ENCODE data around the gene UTRN. TPM values are rescaled to one million over a fixed set of nuclear protein-coding genes. Genes with fewer than 3 reads are reported as not detected.

The UTRN gene
- total and polyA plus RNA-seq, 8 donors: 144 to 253 (median 198) TPM

DNA sequence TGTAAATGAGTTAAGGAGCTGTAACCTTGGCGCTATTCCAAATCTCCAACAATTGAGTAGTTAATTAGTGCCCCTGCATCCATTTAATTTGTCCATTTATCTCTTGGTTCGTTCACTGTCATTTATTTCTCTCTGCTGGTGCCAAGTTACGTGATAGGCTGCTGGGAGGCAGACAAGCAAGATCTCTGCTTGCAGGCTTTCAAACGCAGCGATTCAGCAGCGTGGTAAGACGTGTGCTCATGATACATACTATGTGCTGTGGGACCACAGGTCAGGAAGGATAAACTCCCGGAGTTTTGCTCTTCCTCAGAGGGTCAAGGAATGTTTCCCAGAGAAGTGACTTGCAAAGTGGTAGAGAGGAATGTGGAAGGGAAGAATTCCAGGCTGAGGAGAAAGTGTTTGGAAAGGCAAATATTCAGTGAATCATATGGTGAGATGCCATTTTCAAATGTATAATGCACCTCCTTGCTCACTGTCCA is 46.4 kb downstream of the UTRN start:
- peak overlapping the region; percentile 2 to 30 for H3K4me3 ChIP-seq
- TF ChIP-seq, protein P1, sequence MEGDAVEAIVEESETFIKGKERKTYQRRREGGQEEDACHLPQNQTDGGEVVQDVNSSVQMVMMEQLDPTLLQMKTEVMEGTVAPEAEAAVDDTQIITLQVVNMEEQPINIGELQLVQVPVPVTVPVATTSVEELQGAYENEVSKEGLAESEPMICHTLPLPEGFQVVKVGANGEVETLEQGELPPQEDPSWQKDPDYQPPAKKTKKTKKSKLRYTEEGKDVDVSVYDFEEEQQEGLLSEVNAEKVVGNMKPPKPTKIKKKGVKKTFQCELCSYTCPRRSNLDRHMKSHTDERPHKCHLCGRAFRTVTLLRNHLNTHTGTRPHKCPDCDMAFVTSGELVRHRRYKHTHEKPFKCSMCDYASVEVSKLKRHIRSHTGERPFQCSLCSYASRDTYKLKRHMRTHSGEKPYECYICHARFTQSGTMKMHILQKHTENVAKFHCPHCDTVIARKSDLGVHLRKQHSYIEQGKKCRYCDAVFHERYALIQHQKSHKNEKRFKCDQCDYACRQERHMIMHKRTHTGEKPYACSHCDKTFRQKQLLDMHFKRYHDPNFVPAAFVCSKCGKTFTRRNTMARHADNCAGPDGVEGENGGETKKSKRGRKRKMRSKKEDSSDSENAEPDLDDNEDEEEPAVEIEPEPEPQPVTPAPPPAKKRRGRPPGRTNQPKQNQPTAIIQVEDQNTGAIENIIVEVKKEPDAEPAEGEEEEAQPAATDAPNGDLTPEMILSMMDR (IDR thresholded peaks at IDR 0.05): no peak
- intact Hi-C loops (cut with DNase I): no loop called here
- H3K36me3 ChIP-seq: no peaks in the 10 kb centered on the region
- peak overlapping the region; percentile 24 to 35 for H3K27ac ChIP-seq
- no peaks in the 10 kb centered on the region for H3K27me3 ChIP-seq
- peaks cover 7 to 51% of the 10 kb centered on the region in 2 donors for H3K4me1 ChIP-seq
- DNase-seq (no peak), ATAC-seq (peak; percentile 36)
- no peaks in the 10 kb centered on the region for H3K9me3 ChIP-seq

DNA sequence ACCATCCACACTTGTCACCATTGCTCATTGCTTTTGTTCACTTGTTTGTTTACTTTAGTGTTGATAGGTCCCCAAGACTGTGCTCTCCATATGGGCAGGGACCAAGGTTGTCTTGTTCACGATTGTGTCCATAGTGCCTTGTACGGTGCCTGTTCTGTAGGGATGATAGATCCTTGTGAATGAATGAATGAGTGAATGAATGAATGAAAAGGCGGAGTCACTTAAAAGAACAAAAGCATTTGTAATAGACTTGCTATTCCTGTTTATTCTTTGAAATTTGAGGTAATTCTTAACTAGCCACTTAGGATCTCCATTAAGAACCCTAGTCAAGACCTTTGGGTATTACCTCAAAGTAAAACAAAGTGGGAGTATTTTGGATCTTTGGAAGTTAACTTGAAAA is 47.0 kb downstream of the UTRN start:
- Histone ChIP-seq H3K9me3 (no peaks in the 10 kb centered on the region), H3K4me3 (peak overlapping the region; percentile 2 to 30), H3K27me3 (no peaks in the 10 kb centered on the region), H3K36me3 (no peaks in the 10 kb centered on the region), H3K4me1 (peaks cover 7 to 45% of the 10 kb centered on the region in 2 donors), H3K27ac (peak overlapping the region in 1 of 2 donors; percentile 24)
- ATAC-seq: no peak
- DNase-seq: no peak
- TF ChIP-seq, protein P1 (IDR thresholded peaks at IDR 0.05): no peak
- intact Hi-C loops (cut with DNase I): no loop called here

DNA sequence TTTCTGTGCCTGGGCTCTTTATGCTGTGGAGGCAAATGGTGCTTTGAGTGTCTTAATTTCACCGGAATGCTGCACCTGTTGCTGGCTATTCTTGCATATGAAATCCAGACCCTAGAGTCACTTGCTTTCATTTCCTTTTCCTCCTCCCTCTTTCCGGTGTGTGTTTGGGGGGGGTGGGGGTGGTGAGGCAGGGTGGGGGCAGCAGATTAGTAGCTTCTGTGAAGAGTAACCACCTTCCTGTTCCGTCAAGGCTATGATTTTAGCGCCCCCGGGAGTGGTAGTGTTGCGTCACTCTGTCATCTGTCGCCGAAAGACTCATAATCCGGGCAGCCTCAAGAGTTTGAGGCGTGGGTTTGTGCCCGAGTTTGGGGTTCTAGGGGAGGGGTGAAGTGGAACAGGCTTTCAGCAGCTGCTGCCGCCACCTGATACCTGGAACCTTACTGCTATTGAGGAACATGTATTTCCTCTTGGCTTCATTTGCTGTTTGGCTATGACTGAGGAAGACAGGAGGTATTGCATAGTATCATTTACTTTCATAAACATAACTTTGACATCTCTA is 49.1 kb downstream of the UTRN start:
- no peaks in the 10 kb centered on the region for H3K36me3 ChIP-seq
- TF ChIP-seq, protein P1 (IDR thresholded peaks at IDR 0.05): no peak
- H3K4me3 ChIP-seq: peak overlapping the region in 1 of 2 donors; percentile 13
- ATAC-seq (peak; percentile 30), DNase-seq (peak in 2 of 4 donors; percentile 31 to 53)
- intact Hi-C loops (cut with DNase I): no loop called here
- no peaks in the 10 kb centered on the region for H3K9me3 ChIP-seq
- peak overlapping the region in 1 of 2 donors; percentile 72 for H3K27ac ChIP-seq
- no peaks in the 10 kb centered on the region for H3K27me3 ChIP-seq
- H3K4me1 ChIP-seq: peaks cover 7 to 55% of the 10 kb centered on the region in 2 donors

Other genes starting within 250 kb of the UTRN start
- gene SF3B5, start 189.8 kb upstream of the UTRN start, total RNA-seq: 100 to 1,000 TPM; 118 to 130 TPM
- gene SF3B5, start 189.8 kb upstream of the UTRN start, polyA plus RNA-seq (ENCODE audit: insufficient read length in 6 of 6): 100 to 1,000 TPM; 100 to 135 (median 116) TPM
- gene STX11, start 134.8 kb upstream of the UTRN start, total RNA-seq: 10 to 100 TPM; 18.2 to 31.3 TPM
- 1 to 10 TPM; 1.8 to 2.6 (median 2.4) TPM for gene STX11, start 134.8 kb upstream of the UTRN start, polyA plus RNA-seq (ENCODE audit: insufficient read length in 6 of 6)

Measured in left lung (tissue), 10 donors.